ENCODE results near the gene TNIK. TPM values are rescaled to one million over a fixed set of nuclear protein-coding genes. Genes with fewer than 3 reads are reported as not detected.

Gene TNIK
- total and polyA plus RNA-seq, 2 of the 13 experiments (the other 11 are each of a cell fraction or from before 2014, with no cell fraction given) = 0.15 to 0.22 TPM

DNA sequence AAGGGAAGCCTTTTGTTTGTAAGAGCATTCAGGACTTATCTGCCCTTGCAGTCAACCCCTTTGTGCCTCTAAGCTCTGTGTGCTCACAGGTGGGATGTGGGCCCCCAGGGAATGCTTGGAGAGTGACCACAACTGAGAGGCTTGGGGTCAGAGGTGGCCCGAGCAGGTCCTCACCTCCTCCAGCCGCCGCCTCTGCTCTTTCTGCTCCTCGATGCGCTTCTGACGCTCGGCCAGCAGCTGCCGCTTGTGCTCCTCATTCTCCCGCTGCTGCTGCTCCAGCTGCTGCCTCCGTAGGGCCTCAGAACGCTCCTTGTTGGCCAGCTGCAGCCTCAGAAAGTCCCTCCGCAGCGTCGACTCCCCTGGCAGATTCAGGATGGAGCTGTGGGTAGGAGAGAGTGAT, 302.9 kb downstream of the TNIK start (continued):
- no peak for TF ChIP-seq TIGD3 (CRISPR knock-in tag; IDR thresholded peaks at IDR 0.05; ENCODE audit: borderline replicate concordance)
- TF ChIP-seq POGK (CRISPR knock-in tag; conservative IDR thresholded peaks at IDR 0.05) = 0 out of 2 replicates have a peak, but pooled peaks have one; percentile 58
- TF ChIP-seq, protein P1, sequence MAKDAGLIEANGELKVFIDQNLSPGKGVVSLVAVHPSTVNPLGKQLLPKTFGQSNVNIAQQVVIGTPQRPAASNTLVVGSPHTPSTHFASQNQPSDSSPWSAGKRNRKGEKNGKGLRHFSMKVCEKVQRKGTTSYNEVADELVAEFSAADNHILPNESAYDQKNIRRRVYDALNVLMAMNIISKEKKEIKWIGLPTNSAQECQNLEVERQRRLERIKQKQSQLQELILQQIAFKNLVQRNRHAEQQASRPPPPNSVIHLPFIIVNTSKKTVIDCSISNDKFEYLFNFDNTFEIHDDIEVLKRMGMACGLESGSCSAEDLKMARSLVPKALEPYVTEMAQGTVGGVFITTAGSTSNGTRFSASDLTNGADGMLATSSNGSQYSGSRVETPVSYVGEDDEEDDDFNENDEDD (CRISPR knock-in tag; IDR thresholded peaks at IDR 0.05; ENCODE audit: borderline replicate concordance) = no peak
- peak; percentile 98 for TF ChIP-seq HNRNPLL (IDR thresholded peaks at IDR 0.05; ENCODE audit: low read depth, low read length, poor library complexity, severe bottlenecking)
- no peak for TF ChIP-seq ZNF549 (CRISPR knock-in tag; IDR thresholded peaks at IDR 0.05)
- TF ChIP-seq FOXJ3 (CRISPR knock-in tag; IDR thresholded peaks at IDR 0.05; ENCODE audit: borderline replicate concordance) = no peak
- TF ChIP-seq ATF1 (CRISPR knock-in tag; IDR thresholded peaks at IDR 0.05) = no peak
- no peak for TF ChIP-seq ZSCAN31 (CRISPR knock-in tag; IDR thresholded peaks at IDR 0.05; ENCODE audit: low read depth)
- TF ChIP-seq RFXANK (CRISPR knock-in tag; IDR thresholded peaks at IDR 0.05) = no peak
- TF ChIP-seq ZNF230 (CRISPR knock-in tag; IDR thresholded peaks at IDR 0.05) = no peak
- no peak for TF ChIP-seq ZNF629 (CRISPR knock-in tag; conservative IDR thresholded peaks at IDR 0.05)
- no peak for TF ChIP-seq ZNF460 (CRISPR knock-in tag; IDR thresholded peaks at IDR 0.05; ENCODE audit: borderline replicate concordance)
- no peak for TF ChIP-seq ZNF740 (CRISPR knock-in tag; IDR thresholded peaks at IDR 0.05)
- no peak for TF ChIP-seq GTF2F1 (IDR thresholded peaks at IDR 0.05; ENCODE audit: low read length)
- TF ChIP-seq ZNF350 (CRISPR knock-in tag; IDR thresholded peaks at IDR 0.05; ENCODE audit: borderline replicate concordance, low read depth) = no peak; the same call in 1 of the 2 replicates
- TF ChIP-seq JUNB (CRISPR knock-in tag; IDR thresholded peaks at IDR 0.05; ENCODE audit: borderline replicate concordance) = no peak
- TF ChIP-seq GATAD2A (CRISPR knock-in tag; IDR thresholded peaks at IDR 0.05) = peak; percentile 40; the same call in 1 of the 2 replicates
- no peak for TF ChIP-seq ZNF562 (CRISPR knock-in tag; IDR thresholded peaks at IDR 0.05; ENCODE audit: borderline replicate concordance)
- no peak for TF ChIP-seq PCBP1 (IDR thresholded peaks at IDR 0.05; ENCODE audit: borderline replicate concordance, low read depth, low read length)
- TF ChIP-seq, protein P2, sequence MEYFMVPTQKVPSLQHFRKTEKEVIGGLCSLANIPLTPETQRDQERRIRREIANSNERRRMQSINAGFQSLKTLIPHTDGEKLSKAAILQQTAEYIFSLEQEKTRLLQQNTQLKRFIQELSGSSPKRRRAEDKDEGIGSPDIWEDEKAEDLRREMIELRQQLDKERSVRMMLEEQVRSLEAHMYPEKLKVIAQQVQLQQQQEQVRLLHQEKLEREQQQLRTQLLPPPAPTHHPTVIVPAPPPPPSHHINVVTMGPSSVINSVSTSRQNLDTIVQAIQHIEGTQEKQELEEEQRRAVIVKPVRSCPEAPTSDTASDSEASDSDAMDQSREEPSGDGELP (IDR thresholded peaks at IDR 0.05; ENCODE audit: borderline replicate concordance, low read depth) = peak; percentile 63; the same call in 1 of the 2 replicates
- TF ChIP-seq, protein P3, sequence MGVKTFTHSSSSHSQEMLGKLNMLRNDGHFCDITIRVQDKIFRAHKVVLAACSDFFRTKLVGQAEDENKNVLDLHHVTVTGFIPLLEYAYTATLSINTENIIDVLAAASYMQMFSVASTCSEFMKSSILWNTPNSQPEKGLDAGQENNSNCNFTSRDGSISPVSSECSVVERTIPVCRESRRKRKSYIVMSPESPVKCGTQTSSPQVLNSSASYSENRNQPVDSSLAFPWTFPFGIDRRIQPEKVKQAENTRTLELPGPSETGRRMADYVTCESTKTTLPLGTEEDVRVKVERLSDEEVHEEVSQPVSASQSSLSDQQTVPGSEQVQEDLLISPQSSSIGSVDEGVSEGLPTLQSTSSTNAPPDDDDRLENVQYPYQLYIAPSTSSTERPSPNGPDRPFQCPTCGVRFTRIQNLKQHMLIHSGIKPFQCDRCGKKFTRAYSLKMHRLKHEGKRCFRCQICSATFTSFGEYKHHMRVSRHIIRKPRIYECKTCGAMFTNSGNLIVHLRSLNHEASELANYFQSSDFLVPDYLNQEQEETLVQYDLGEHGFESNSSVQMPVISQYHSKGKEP (CRISPR knock-in tag; IDR thresholded peaks at IDR 0.05) = no peak

Measured in HepG2 (cell line).